Memory B cell (primary cell): ENCODE results near the gene RHOT1.
A peak's percentile ranks its signal among the peaks of the same experiment; 100 is the strongest.
"Not testable (repeated sequence)": the region's sequence is repeated elsewhere in the genome, so short reads cannot be mapped to it uniquely, and the experiment has no call there.

ENCODE experiments used
- ATAC-seq: fragments of 150-1000 bp; cut with Tn5 transposase; 2 replicates; pipeline ENCODE4 v1.10.0; 2021; ENCODE audit warnings: low read depth, mild to moderate bottlenecking, moderate library complexity
- DNase-seq, 2 donors: peaks; one replicate each; pipeline ENCODE4 v3.0.0; 2022; ENCODE audit warnings: low spot score in 2 of 2
- H3K27ac Mint-ChIP-seq: one replicate; pipeline ENCODE4 v1.8.0; 2022; ENCODE audit warnings: mild to moderate bottlenecking, moderate library complexity, mixed read lengths
- H3K27me3 Mint-ChIP-seq: one replicate; pipeline ENCODE4 v1.8.0; 2022; ENCODE audit warnings: mixed read lengths
- H3K36me3 Mint-ChIP-seq: one replicate; pipeline ENCODE4 v1.8.0; 2022; ENCODE audit warnings: mild to moderate bottlenecking, mixed read lengths
- H3K4me1 Mint-ChIP-seq: one replicate; pipeline ENCODE4 v1.8.0; 2022; ENCODE audit warnings: mixed read lengths
- H3K4me3 Mint-ChIP-seq: one replicate; pipeline ENCODE4 v1.8.0; 2022; ENCODE audit warnings: mild to moderate bottlenecking, moderate library complexity, mixed read lengths
- H3K9me3 Mint-ChIP-seq: one replicate; pipeline ENCODE4 v1.8.0; 2022; ENCODE audit warnings: mixed read lengths

RHOT1 gene

GRCh38 chr17:32115546-32115945 lies 26.8 kb upstream of the RHOT1 start:
- H3K36me3 Mint-ChIP-seq, H3K9me3 Mint-ChIP-seq, ATAC-seq, H3K4me1 Mint-ChIP-seq, H3K27ac Mint-ChIP-seq, DNase-seq, H3K4me3 Mint-ChIP-seq, H3K27me3 Mint-ChIP-seq: not testable (repeated sequence)

GRCh38 chr17:32116937-32117336 lies 25.4 kb upstream of the RHOT1 start:
- no peaks in the 10 kb centered on the region for H3K36me3 Mint-ChIP-seq
- ATAC-seq (no peak), DNase-seq (no peak)
- no peaks in the 10 kb centered on the region for H3K4me1 Mint-ChIP-seq
- no peaks in the 10 kb centered on the region for H3K9me3 Mint-ChIP-seq
- no peak overlapping the region for H3K4me3 Mint-ChIP-seq
- peaks cover 10% of the 10 kb centered on the region for H3K27me3 Mint-ChIP-seq
- no peak overlapping the region for H3K27ac Mint-ChIP-seq

GRCh38 chr17:32117399-32117798 lies 24.9 kb upstream of the RHOT1 start:
- no peak overlapping the region for H3K4me3 Mint-ChIP-seq
- ATAC-seq (no peak), DNase-seq (no peak)
- no peaks in the 10 kb centered on the region for H3K4me1 Mint-ChIP-seq
- H3K36me3 Mint-ChIP-seq = no peaks in the 10 kb centered on the region
- peaks cover 10% of the 10 kb centered on the region for H3K27me3 Mint-ChIP-seq
- H3K9me3 Mint-ChIP-seq = no peaks in the 10 kb centered on the region
- H3K27ac Mint-ChIP-seq = no peak overlapping the region

- not testable (repeated sequence) for H3K27ac Mint-ChIP-seq, H3K4me1 Mint-ChIP-seq, ATAC-seq, H3K36me3 Mint-ChIP-seq, H3K9me3 Mint-ChIP-seq, DNase-seq, H3K4me3 Mint-ChIP-seq
- peaks cover 10% of the 10 kb centered on the region for H3K27me3 Mint-ChIP-seq
Measured at GRCh38 chr17:32118088-32118487, 24.2 kb upstream of the RHOT1 start.

GRCh38 chr17:32118835-32119234 lies 23.5 kb upstream of the RHOT1 start:
- DNase-seq = no peak

GRCh38 chr17:32120141-32120540 lies 22.2 kb upstream of the RHOT1 start:
- H3K9me3 Mint-ChIP-seq = no peaks in the 10 kb centered on the region
- H3K27ac Mint-ChIP-seq = no peak overlapping the region
- no peak overlapping the region for H3K4me3 Mint-ChIP-seq
- DNase-seq = no peak
- H3K4me1 Mint-ChIP-seq = no peaks in the 10 kb centered on the region
- H3K36me3 Mint-ChIP-seq = no peaks in the 10 kb centered on the region
- H3K27me3 Mint-ChIP-seq = peaks cover 10% of the 10 kb centered on the region
- no peak for ATAC-seq

More at GRCh38 chr17:32118835-32119234, 23.5 kb upstream of the RHOT1 start:
- no peak overlapping the region for H3K27ac Mint-ChIP-seq
- no peaks in the 10 kb centered on the region for H3K9me3 Mint-ChIP-seq
- no peaks in the 10 kb centered on the region for H3K36me3 Mint-ChIP-seq
- no peaks in the 10 kb centered on the region for H3K4me1 Mint-ChIP-seq
- H3K27me3 Mint-ChIP-seq = peaks cover 10% of the 10 kb centered on the region
- no peak for ATAC-seq
- no peak overlapping the region for H3K4me3 Mint-ChIP-seq

- H3K9me3 Mint-ChIP-seq = no peaks in the 10 kb centered on the region
- no peak for DNase-seq
Measured at GRCh38 chr17:32120716-32121115, 21.6 kb upstream of the RHOT1 start.

GRCh38 chr17:32123782-32124181 lies 18.5 kb upstream of the RHOT1 start:
- ATAC-seq = no peak
- H3K27me3 Mint-ChIP-seq = peaks cover 6% of the 10 kb centered on the region
- no peaks in the 10 kb centered on the region for H3K36me3 Mint-ChIP-seq
- H3K9me3 Mint-ChIP-seq = no peaks in the 10 kb centered on the region
- H3K4me3 Mint-ChIP-seq = no peak overlapping the region
- H3K27ac Mint-ChIP-seq = no peak overlapping the region
- peaks cover 15% of the 10 kb centered on the region for H3K4me1 Mint-ChIP-seq
- DNase-seq = no peak

More at GRCh38 chr17:32120716-32121115, 21.6 kb upstream of the RHOT1 start:
- Mint-ChIP-seq H3K27ac (no peak overlapping the region), H3K36me3 (no peaks in the 10 kb centered on the region), H3K4me3 (no peak overlapping the region), H3K4me1 (peaks cover 2% of the 10 kb centered on the region), H3K27me3 (peaks cover 10% of the 10 kb centered on the region)
- ATAC-seq = no peak

- Mint-ChIP-seq H3K27me3 (peaks cover 3% of the 10 kb centered on the region), H3K4me3 (no peak overlapping the region), H3K36me3 (peaks cover 4% of the 10 kb centered on the region), H3K27ac (no peak overlapping the region), H3K9me3 (no peaks in the 10 kb centered on the region), H3K4me1 (peaks cover 15% of the 10 kb centered on the region)
- no peak for DNase-seq
- ATAC-seq = no peak
Measured at GRCh38 chr17:32124985-32125847, 17.1 kb upstream of the RHOT1 start.

GRCh38 chr17:32125848-32126153 lies 16.5 kb upstream of the RHOT1 start:
- Mint-ChIP-seq H3K4me1 (peaks cover 18% of the 10 kb centered on the region), H3K27ac (no peak overlapping the region), H3K9me3 (no peaks in the 10 kb centered on the region), H3K4me3 (no peak overlapping the region), H3K36me3 (peaks cover 8% of the 10 kb centered on the region), H3K27me3 (peaks cover 2% of the 10 kb centered on the region)
- DNase-seq (no peak), ATAC-seq (no peak)

GRCh38 chr17:32126325-32126724 lies 16.0 kb upstream of the RHOT1 start:
- no peaks in the 10 kb centered on the region for H3K9me3 Mint-ChIP-seq
- H3K4me3 Mint-ChIP-seq = peak overlapping the region; percentile 34
- ATAC-seq = no peak

GRCh38 chr17:32126746-32127145 lies 15.6 kb upstream of the RHOT1 start:
- Mint-ChIP-seq H3K27ac (peak overlapping the region; percentile 85), H3K4me1 (peaks cover 18% of the 10 kb centered on the region), H3K9me3 (no peaks in the 10 kb centered on the region), H3K27me3 (no peaks in the 10 kb centered on the region), H3K4me3 (peak overlapping the region; percentile 90), H3K36me3 (peaks cover 8% of the 10 kb centered on the region)
- ATAC-seq = no peak
- DNase-seq = no peak

More at GRCh38 chr17:32126325-32126724, 16.0 kb upstream of the RHOT1 start:
- no peak for DNase-seq
- H3K27me3 Mint-ChIP-seq = no peaks in the 10 kb centered on the region
- peaks cover 18% of the 10 kb centered on the region for H3K4me1 Mint-ChIP-seq
- H3K27ac Mint-ChIP-seq = no peak overlapping the region
- peaks cover 8% of the 10 kb centered on the region for H3K36me3 Mint-ChIP-seq

GRCh38 chr17:32127158-32127897 lies 15.0 kb upstream of the RHOT1 start:
- H3K4me1 Mint-ChIP-seq = peaks cover 18% of the 10 kb centered on the region
- H3K27me3 Mint-ChIP-seq = no peaks in the 10 kb centered on the region
- peak overlapping the region; percentile 85 for H3K27ac Mint-ChIP-seq
- peaks cover 8% of the 10 kb centered on the region for H3K36me3 Mint-ChIP-seq
- peak overlapping the region; percentile 90 for H3K4me3 Mint-ChIP-seq
- DNase-seq = peak; percentile 44 to 47
- H3K9me3 Mint-ChIP-seq = no peaks in the 10 kb centered on the region
- ATAC-seq = peak; percentile 98

GRCh38 chr17:32128470-32128869 lies 13.8 kb upstream of the RHOT1 start:
- Mint-ChIP-seq H3K27ac (peak overlapping the region; percentile 41), H3K4me1 (peaks cover 18% of the 10 kb centered on the region), H3K4me3 (peak overlapping the region; percentile 52)
- not testable (repeated sequence) for H3K27me3 Mint-ChIP-seq, ATAC-seq, H3K36me3 Mint-ChIP-seq, DNase-seq, H3K9me3 Mint-ChIP-seq
